Progenitor cell of endocrine pancreas (in vitro differentiated cells): Measurements from ENCODE around the gene TAS1R2. TPM values are rescaled to one million over a fixed set of nuclear protein-coding genes. Genes with fewer than 3 reads are reported as not detected.

ENCODE experiments used
- DNase-seq: peaks from one replicate; pipeline ENCODE4 v3.0.0; 2021; ENCODE audit warnings: low spot score; ENCODE audit not compliant: unreplicated experiment
- H3K27ac Mint-ChIP-seq: 2 replicates; pipeline ENCODE4 v1.8.0; 2021; ENCODE audit warnings: mild to moderate bottlenecking, moderate library complexity, mixed read lengths
- H3K27me3 Mint-ChIP-seq: 2 replicates; pipeline ENCODE4 v1.8.0; 2021; ENCODE audit warnings: mixed read lengths
- H3K36me3 Mint-ChIP-seq: 2 replicates; pipeline ENCODE4 v1.8.0; 2022; ENCODE audit warnings: mixed read lengths; ENCODE audit not compliant: insufficient read depth
- H3K4me1 Mint-ChIP-seq: 2 replicates; pipeline ENCODE4 v1.8.0; 2021; ENCODE audit warnings: low read depth, mixed read lengths
- H3K4me3 Mint-ChIP-seq: 2 replicates; pipeline ENCODE4 v1.8.0; 2021; ENCODE audit warnings: low read depth, mild to moderate bottlenecking, moderate library complexity, mixed read lengths
- H3K9me3 Mint-ChIP-seq: 2 replicates; pipeline ENCODE4 v1.8.0; 2021; ENCODE audit warnings: low read depth, mixed read lengths
- total RNA-seq: library from RNA; stranded (reverse); gene quantifications from 2 replicates; pipeline ENCODE4 v1.2.1, GENCODE V29; 2021
- TF ChIP-seq, protein P1 (sequence below): fragments of 200-600 bp; sonication (generic); IDR thresholded peaks from one replicate; pipeline ENCODE4 v1.5.0; 2021; ENCODE audit warnings: antibody characterized with exemption, mild to moderate bottlenecking; ENCODE audit not compliant: unreplicated experiment

TAS1R2 gene
- total RNA-seq, 1 donor from 2014 or later: not detected

DNA sequence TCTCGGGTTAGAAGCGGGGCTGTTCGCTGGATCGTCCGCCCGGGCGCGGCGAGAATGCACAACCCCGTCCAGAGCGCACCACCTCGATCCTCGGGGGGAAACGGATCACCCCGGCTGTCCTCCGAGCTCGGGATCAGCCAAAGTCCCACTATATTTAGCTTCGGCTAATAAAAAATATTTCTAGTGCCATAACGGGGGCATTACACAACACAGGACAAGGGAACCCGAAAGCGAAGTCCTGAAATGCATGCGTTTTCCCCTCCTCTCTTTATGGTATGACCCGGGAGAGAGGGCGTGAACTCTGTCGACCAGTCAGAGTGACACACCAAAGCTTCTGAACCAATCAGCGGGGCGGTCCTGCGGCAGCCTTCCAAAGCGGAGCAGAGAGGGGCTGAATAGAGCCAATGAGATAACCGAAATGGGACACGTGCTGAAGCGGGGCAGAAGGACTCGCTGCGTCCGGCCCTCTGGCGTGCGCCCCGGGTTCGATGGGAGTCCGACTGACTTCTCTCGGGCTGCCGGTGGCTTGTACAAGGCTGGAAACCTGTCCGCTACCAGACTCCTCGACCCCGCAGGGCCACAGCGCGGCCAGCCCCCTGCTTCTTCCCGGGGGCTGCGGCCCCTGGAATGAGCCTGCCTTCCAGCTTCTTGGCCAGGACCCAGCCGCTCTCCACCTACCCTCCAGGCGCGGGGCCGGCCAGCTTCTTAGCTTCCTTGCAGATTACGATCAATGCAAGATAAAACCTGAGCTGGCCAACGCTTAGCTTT lies 43.2 kb upstream of the TAS1R2 start, which contains the start of gene ALDH4A1:
ALDH4A1 (minus strand) TSS at position 33 of the 768 bp plus-strand sequence; CDS start at position 1, 32 bp downstream.
- H3K4me1 Mint-ChIP-seq: peaks cover 18% of the 10 kb centered on the region
- peak; percentile 88 for DNase-seq
- H3K36me3 Mint-ChIP-seq: peaks cover 2% of the 10 kb centered on the region
- TF ChIP-seq, protein P1, sequence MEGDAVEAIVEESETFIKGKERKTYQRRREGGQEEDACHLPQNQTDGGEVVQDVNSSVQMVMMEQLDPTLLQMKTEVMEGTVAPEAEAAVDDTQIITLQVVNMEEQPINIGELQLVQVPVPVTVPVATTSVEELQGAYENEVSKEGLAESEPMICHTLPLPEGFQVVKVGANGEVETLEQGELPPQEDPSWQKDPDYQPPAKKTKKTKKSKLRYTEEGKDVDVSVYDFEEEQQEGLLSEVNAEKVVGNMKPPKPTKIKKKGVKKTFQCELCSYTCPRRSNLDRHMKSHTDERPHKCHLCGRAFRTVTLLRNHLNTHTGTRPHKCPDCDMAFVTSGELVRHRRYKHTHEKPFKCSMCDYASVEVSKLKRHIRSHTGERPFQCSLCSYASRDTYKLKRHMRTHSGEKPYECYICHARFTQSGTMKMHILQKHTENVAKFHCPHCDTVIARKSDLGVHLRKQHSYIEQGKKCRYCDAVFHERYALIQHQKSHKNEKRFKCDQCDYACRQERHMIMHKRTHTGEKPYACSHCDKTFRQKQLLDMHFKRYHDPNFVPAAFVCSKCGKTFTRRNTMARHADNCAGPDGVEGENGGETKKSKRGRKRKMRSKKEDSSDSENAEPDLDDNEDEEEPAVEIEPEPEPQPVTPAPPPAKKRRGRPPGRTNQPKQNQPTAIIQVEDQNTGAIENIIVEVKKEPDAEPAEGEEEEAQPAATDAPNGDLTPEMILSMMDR: no peak
- peak within 1 kb of the TSS; percentile 94 for H3K4me3 Mint-ChIP-seq
- H3K27me3 Mint-ChIP-seq: no peaks in the 10 kb centered on the region
- no peaks in the 10 kb centered on the region for H3K9me3 Mint-ChIP-seq
- peak within 1 kb of the TSS; percentile 100 for H3K27ac Mint-ChIP-seq

- H3K4me1 Mint-ChIP-seq: peaks cover 18% of the 10 kb centered on the region
- peak overlapping the region; percentile 94 for H3K4me3 Mint-ChIP-seq
- peak overlapping the region; percentile 100 for H3K27ac Mint-ChIP-seq
- no peaks in the 10 kb centered on the region for H3K9me3 Mint-ChIP-seq
- TF ChIP-seq, protein P1: no peak
- no peaks in the 10 kb centered on the region for H3K27me3 Mint-ChIP-seq
- peak; percentile 16 for DNase-seq
- H3K36me3 Mint-ChIP-seq: peaks cover 3% of the 10 kb centered on the region
These were observed 42.6 kb upstream of the TAS1R2 start for GRCh38 chr1:18901952-18902522.

- peak overlapping the region; percentile 94 for H3K4me3 Mint-ChIP-seq
- no peaks in the 10 kb centered on the region for H3K9me3 Mint-ChIP-seq
- TF ChIP-seq, protein P1: no peak
- H3K36me3 Mint-ChIP-seq: peaks cover 3% of the 10 kb centered on the region
- no peak for DNase-seq
- H3K27ac Mint-ChIP-seq: peak overlapping the region; percentile 98
- no peaks in the 10 kb centered on the region for H3K27me3 Mint-ChIP-seq
- peaks cover 18% of the 10 kb centered on the region for H3K4me1 Mint-ChIP-seq
These were observed 41.9 kb upstream of the TAS1R2 start for GRCh38 chr1:18901147-18901951.

GRCh38 chr1:18900303-18900841 lies 40.9 kb upstream of the TAS1R2 start:
- H3K27me3 Mint-ChIP-seq: no peaks in the 10 kb centered on the region

More at GRCh38 chr1:18900303-18900841, 40.9 kb upstream of the TAS1R2 start:
- Mint-ChIP-seq H3K27ac (no peak overlapping the region), H3K4me1 (peaks cover 18% of the 10 kb centered on the region), H3K36me3 (peaks cover 3% of the 10 kb centered on the region), H3K4me3 (peak overlapping the region; percentile 33), H3K9me3 (no peaks in the 10 kb centered on the region)
- TF ChIP-seq, protein P1: no peak
- DNase-seq: no peak
